KOPT-K1 (cell line): ENCODE measurements around the gene UPP1.
"Not testable (repeated sequence)": the region's sequence is repeated elsewhere in the genome, so short reads cannot be mapped to it uniquely, and the experiment has no call there.

ENCODE experiments used
- H3K27ac ChIP-seq: fragments of 200-600 bp; sonication (generic); 2 replicates; pipeline ENCODE4 v1.5.1; 2016; ENCODE audit warnings: antibody characterized with exemption, mild to moderate bottlenecking, low read depth, low read length; ENCODE audit not compliant: poor library complexity, severe bottlenecking
- H3K36me3 ChIP-seq: fragments of 200-600 bp; sonication (generic); 2 replicates; pipeline ENCODE4 v1.5.1; 2017; ENCODE audit warnings: antibody characterized with exemption, mild to moderate bottlenecking, low read length, moderate library complexity; ENCODE audit not compliant: insufficient read depth
- H3K9me3 ChIP-seq: fragments of 200-600 bp; sonication (generic); 2 replicates; pipeline ENCODE4 v1.5.1; 2017; ENCODE audit warnings: antibody characterized with exemption, low read length, mild to moderate bottlenecking; ENCODE audit not compliant: insufficient read depth, poor library complexity, severe bottlenecking

The UPP1 gene

DNA sequence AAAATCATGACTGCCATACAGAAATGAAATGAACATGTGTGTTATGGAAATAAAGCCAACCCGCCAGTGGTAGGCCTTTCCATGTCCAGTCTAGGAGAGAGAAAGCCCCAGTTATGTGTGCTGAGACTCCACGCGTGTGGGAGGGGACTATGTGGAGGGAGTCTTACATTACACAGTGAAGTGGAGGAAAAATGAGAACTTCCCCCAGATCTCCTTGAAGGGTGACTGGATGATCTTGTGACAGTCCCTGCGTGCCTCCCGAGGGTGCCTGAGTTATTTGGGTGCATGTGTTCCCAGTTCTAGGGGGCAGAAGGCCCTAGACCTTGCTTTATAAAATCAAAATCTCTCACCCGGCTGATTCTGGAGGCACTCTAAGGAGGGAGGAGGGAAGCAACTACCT is 24.2 kb downstream of the UPP1 start:
- Histone ChIP-seq H3K9me3 (no peaks in the 10 kb centered on the region), H3K27ac (no peak overlapping the region), H3K36me3 (no peaks in the 10 kb centered on the region)

DNA sequence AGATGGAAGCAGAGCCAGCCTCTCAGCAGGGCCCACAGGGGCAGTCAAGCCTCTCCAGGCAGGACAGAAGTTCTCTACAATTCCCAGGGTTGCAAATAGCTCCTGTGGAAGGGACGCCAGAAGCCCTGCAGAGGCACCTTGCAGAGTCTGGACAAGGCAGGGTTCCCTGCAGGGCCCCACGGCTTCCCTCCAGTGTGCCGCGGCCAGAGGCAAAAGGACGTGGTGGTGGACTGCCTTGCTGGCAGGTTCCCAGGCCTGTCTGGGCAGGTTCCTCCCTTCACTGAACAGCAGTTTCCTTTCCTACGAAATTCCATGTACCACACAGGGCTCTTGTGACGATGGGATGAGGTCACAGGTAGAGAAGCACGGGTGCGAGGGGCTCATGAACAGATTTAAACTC is 25.1 kb downstream of the UPP1 start:
- H3K27ac ChIP-seq: no peak overlapping the region
- H3K36me3 ChIP-seq: no peaks in the 10 kb centered on the region
- H3K9me3 ChIP-seq: no peaks in the 10 kb centered on the region

DNA sequence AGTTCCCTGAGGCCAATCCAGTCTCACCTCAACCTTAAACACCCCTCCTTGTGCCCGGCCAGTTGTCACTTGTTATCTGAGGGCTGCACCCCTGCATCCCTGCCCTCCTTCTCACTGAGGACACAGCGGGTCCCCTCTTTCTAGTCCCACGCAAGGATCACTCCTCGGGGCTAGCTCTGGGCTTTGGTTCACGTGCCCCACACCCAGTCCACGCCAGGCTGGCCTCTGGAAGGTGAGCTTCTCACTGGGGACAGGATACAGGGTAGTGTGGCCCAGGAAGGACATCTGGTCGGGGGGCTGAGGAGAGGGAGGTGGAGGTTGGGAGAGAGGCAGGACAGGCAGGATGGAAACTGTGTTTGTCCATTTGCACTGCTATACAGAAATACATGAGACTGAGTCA is 25.5 kb downstream of the UPP1 start:
- no peaks in the 10 kb centered on the region for H3K9me3 ChIP-seq
- no peaks in the 10 kb centered on the region for H3K36me3 ChIP-seq
- H3K27ac ChIP-seq: no peak overlapping the region

DNA sequence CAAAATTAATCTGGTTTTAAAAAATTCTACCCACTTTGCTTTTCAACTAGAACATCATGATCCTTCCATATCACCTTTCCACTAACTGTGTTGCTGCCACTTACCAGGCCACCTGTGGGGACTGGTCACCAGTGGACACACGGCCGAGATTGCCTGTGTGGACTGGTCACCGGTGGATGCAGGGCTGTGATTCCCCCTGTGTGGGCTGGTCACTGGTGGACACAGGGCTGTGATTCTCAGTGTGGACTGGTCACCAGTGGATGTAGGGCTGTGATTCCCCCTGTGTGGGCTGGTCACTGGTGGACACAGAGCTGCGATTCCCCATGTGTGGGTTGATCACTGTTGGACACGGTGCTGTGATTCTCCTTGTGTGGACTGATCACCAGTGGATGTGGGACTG is 27.0 kb downstream of the UPP1 start:
- no peak overlapping the region for H3K27ac ChIP-seq
- H3K36me3 ChIP-seq: no peaks in the 10 kb centered on the region
- H3K9me3 ChIP-seq: no peaks in the 10 kb centered on the region

DNA sequence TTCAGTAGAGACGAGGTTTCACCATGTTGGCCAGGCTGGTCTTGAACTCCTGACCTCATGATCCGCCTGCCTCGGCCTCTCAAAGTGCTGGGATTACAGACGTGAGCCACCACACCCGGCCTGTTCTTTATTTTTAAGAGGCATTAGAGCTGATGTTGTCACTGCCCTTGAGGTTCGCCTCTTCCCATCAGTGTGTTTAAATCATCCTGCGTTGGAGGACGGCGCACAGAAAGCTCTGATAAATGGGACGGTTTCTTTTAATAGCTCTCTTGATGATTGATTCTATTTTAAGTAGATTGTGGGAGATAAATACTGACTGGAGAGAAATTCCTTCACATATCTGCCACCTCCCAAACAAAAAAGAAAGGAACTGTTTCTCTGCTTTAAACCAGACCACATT is 29.0 kb downstream of the UPP1 start:
- H3K9me3 ChIP-seq: no peaks in the 10 kb centered on the region
- H3K36me3 ChIP-seq: no peaks in the 10 kb centered on the region
- H3K27ac ChIP-seq: no peak overlapping the region

DNA sequence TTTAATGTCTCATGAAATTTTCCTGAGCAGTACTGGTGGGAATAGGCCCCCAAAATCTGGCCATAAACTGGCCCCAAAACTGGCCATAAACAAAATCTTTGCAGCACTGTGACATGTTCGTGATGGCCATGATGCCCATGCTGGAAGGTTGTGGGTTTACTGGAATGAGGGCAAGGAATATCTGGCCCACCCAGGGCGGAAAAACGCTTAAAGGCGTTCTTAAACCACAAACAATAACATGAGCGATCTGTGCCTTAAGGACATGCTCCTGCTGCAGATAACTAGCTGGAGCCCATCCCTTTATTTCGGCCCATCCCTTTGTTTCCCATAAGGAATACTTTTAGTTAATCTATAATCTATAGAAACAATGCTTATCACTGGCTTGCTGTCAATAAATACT is 31.5 kb downstream of the UPP1 start:
- H3K9me3 ChIP-seq, H3K27ac ChIP-seq, H3K36me3 ChIP-seq: not testable (repeated sequence)

DNA sequence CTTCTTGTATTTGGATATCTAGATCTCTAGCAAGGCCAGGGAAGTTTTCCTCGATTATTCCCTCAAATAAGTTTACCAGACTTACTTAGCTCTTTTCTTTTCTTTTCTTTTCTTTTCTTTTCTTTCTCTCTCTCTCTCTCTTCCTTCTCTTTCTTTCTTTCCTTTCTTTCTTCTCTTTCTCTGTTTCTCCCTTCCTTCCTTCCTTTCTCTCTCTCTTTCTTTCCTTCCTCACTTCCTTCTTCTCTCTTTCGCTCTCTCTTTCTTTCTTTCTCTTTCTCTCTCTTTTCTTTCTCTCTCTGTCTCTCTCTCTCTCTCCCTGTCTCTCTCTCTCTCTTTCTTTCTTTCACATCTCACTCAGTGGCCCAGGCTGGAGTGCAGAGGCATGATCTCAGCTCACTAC is 37.0 kb downstream of the UPP1 start:
- Histone ChIP-seq H3K9me3 (no peaks in the 10 kb centered on the region), H3K27ac (no peak overlapping the region), H3K36me3 (no peaks in the 10 kb centered on the region)

DNA sequence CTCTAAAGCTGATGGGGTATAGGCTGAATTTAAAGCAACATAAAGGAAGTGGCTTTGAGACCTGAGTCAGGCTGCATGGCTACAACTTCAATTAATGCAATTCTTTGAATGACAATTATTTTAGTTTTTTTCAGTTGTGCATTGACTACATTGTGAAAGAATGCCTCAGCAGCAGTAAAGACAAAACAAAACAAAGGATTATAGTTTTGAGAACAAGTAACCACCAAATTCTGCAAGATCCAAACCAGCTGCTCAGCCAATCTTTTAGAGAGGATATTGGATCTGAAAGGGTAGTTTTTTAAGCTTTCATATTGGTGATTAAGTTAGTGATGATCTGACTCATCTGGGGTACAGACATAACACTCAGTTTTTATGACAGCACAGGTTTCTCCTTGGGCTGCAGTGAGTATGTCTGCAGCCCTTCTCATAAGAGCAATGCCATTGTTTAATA is 41.6 kb downstream of the UPP1 start:
- no peaks in the 10 kb centered on the region for H3K36me3 ChIP-seq
- H3K9me3 ChIP-seq: no peaks in the 10 kb centered on the region
- H3K27ac ChIP-seq: no peak overlapping the region

DNA sequence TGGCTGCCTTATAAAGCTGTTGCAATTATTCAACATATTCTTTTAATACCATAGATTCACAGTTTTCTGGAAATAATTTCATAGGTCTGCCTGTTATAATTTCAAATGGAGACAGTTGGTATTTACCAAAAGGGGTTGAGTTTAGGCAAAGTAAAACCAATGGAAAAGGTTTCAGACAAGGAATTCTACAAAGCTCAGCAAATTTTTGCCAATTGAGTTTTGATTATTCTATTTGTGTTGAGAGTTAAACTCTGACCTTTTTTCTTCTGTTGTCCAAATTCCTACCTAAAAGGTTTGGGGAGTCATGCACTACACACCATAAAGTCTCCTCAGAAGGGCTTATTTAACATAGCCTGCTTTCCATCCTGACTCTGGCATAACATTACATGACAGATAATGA is 43.7 kb downstream of the UPP1 start:
- H3K36me3 ChIP-seq: no peaks in the 10 kb centered on the region
- H3K27ac ChIP-seq: no peak overlapping the region
- peaks cover 8% of the 10 kb centered on the region for H3K9me3 ChIP-seq

DNA sequence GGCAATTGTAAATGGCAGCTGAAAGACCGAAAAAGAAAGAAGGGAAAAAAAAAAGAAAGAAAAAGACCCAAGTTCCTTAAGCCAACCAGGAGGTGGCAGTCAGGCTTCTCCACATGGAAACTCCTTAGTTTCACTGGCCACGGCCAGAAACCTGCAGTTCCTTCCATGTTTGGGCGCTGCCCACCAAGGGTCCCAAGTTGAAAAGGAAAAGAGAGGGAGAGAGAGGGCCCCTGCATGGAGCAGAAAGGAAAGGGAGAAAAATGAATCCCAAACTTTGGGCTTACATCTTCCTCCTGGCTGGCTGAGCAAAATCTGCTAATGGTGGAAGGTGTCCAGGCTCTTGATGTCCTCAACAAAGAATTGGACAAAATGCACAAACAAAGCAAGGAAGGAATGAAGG is 50.4 kb downstream of the UPP1 start:
- peaks cover 8% of the 10 kb centered on the region for H3K9me3 ChIP-seq
- H3K27ac ChIP-seq: no peak overlapping the region
- no peaks in the 10 kb centered on the region for H3K36me3 ChIP-seq

DNA sequence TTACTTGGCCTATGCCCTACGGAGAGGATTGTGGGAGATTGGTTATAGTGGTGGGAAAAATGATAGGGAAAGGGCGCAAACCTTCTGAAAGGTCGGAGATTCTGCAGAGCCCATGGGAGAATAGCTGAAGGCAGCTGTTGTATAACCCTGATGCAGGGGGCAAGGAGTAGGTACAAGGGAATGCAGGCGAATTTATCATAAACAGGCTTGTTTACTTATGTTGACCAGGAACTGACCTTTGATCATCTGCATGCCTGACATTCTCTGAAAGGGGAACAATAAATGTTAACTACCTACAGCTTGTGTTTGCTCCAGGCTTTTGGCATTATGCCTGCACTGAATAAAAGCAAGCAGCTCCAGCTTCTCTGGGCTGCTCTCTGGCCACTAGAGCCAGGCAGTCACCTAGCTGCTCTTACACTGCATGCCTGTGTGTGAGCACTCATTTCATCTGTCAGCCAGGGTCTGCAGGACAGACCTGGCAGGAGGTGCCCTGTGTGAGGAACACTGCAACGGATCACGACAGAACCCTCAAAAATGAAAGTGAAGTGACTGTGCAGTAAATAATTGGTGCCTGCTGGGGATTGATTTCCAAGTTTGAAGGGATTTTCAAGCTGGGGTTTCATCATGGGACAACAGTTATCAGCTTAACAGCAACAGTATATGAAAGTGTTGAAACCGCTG is 51.1 kb downstream of the UPP1 start:
- Histone ChIP-seq H3K27ac (no peak overlapping the region), H3K9me3 (peaks cover 8% of the 10 kb centered on the region), H3K36me3 (no peaks in the 10 kb centered on the region)

DNA sequence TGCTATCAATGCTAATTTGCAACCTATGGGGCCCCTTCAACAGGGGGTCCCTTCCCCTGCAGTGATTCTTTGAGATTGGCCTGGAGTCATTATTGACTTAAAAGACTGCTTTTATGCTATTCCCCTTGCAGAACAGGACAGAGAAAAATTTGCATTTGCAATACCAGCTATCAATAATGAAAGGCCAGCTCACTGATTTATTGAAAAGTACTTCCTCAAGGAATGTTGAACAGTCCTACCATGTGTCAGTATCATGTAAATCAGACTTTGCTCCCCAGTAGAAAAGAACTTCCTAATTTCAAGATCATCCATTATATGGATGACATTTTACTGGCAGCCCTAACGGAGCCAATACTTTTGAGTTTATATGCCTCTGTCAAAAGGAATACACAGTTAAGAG is 52.5 kb downstream of the UPP1 start:
- H3K27ac ChIP-seq: no peak overlapping the region
- H3K36me3 ChIP-seq: no peaks in the 10 kb centered on the region
- peaks cover under 1% of the 10 kb centered on the region for H3K9me3 ChIP-seq

DNA sequence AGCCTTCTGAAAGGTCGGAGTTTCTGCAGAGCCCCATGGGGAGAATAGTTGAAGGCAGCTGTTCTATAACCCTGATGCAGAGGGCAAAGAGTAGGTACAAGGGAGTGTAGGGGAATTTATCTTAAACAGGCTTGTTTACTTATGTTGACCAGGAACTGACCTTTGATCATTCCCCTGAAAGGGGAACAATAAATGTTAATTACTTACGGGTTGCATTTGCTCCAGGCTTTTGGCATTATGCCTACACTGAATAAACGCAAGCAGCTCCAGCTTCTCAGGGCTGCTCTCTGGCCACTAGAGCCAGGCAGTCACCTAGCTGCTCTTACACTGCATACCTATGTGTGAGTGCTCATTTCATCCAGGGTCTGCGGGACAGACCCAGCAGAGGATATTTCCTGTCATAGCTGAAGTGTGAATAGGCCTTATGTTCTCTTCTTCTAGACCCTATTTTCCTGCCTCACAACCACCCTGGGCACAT is 55.3 kb downstream of the UPP1 start:
- H3K27ac ChIP-seq: no peak overlapping the region
- no peaks in the 10 kb centered on the region for H3K9me3 ChIP-seq

DNA sequence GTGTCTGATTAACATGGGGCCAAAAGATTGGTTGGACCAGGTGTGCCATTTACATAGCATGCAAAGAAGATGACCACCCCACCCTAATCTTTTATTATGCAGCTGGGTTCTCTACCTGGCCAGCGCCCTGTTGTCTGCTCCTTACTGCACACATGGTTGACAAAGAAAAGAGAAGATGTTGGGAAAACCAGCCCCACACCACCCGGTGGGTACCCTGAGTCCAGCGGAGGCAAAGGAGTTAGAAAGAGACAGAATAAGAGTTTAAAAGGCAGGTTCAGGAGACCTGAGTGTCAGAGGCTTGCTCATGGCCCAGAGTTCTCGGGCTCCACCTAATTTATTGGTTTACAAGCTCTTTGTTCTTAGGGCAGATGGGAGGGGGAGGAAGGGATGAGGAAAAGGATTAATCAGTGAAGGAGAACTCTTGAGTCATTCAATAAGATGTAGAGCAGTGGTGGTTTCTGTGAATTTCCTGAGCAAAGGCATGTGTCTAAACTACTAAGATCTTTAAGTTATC is 58.1 kb downstream of the UPP1 start:
- no peak overlapping the region for H3K27ac ChIP-seq
- H3K9me3 ChIP-seq: no peaks in the 10 kb centered on the region
- no peaks in the 10 kb centered on the region for H3K36me3 ChIP-seq

More for the DNA sequence above, 55.3 kb downstream of the UPP1 start:
- H3K36me3 ChIP-seq: no peaks in the 10 kb centered on the region

DNA sequence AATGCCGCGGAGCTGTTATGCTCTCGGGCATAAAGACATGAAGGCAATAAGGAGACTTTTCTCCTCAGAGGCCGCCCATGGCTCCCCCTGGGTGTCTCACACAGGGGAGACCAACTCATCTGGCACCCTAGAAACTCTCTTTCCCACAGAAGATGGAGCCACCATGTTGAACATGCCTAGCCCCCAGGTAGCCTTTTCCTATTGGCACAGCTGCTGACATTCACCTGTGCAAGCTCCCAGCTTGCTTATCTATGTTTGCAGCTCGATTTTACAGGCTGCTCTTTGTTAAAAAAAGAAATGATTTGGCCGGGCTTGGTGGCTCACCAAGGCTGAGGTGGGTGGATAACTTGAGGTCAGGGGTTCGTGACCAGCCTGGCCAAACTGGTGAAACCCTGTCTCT is 58.6 kb downstream of the UPP1 start:
- H3K36me3 ChIP-seq, H3K9me3 ChIP-seq, H3K27ac ChIP-seq: not testable (repeated sequence)

DNA sequence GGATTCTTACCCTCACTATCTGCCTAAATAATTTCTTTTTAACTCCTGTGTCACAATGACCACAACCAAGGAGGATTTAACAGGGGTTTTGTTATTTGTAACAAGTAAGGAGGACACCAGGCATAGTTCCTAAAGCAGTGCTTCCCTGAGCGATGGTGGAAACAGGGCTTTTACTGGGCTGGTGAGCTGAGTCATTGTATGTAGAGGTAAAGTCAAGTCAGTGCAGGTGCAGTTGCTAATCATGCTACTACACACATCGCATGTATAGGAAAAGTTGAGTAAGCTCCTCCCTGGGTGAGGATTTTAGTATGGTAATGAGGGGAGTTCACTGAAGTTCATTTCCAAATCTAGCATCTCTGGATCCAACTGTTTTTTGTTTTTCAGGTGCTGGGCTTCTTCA is 59.2 kb downstream of the UPP1 start:
- H3K9me3 ChIP-seq: no peaks in the 10 kb centered on the region
- no peaks in the 10 kb centered on the region for H3K36me3 ChIP-seq
- H3K27ac ChIP-seq: no peak overlapping the region
